ENCODE results near the gene ILKAP. TPM values are rescaled to one million over a fixed set of nuclear protein-coding genes. Genes with fewer than 3 reads are reported as not detected.

The ILKAP gene
- total RNA-seq, 1 donor from 2014 or later = 34.1 TPM

GRCh38 chr2:238250896-238251295 lies 47.4 kb upstream of the ILKAP start:
- no peaks in the 10 kb centered on the region for H3K27me3 Mint-ChIP-seq (ENCODE audit: unreplicated experiment)
- no peaks in the 10 kb centered on the region for H3K4me1 Mint-ChIP-seq (ENCODE audit: unreplicated experiment)
- H3K4me3 Mint-ChIP-seq (ENCODE audit: unreplicated experiment) = no peak overlapping the region
- no peak for TF ChIP-seq CTCF (IDR thresholded peaks at IDR 0.05)
- no peak for DNase-seq (ENCODE audit: extremely low spot score, unreplicated experiment)
- H3K9me3 Mint-ChIP-seq (ENCODE audit: unreplicated experiment) = no peaks in the 10 kb centered on the region
- H3K36me3 Mint-ChIP-seq (ENCODE audit: unreplicated experiment) = peaks cover 11% of the 10 kb centered on the region
- no peak overlapping the region for H3K27ac Mint-ChIP-seq (ENCODE audit: unreplicated experiment)

GRCh38 chr2:238247841-238248453 lies 44.5 kb upstream of the ILKAP start:
- no peak for TF ChIP-seq CTCF (IDR thresholded peaks at IDR 0.05)
- no peak for DNase-seq (ENCODE audit: extremely low spot score, unreplicated experiment)

GRCh38 chr2:238247002-238247822 lies 43.7 kb upstream of the ILKAP start:
- Mint-ChIP-seq H3K4me3 (ENCODE audit: unreplicated experiment) (no peak overlapping the region), H3K9me3 (ENCODE audit: unreplicated experiment) (no peaks in the 10 kb centered on the region), H3K27ac (ENCODE audit: unreplicated experiment) (no peak overlapping the region), H3K4me1 (ENCODE audit: unreplicated experiment) (no peaks in the 10 kb centered on the region), H3K36me3 (ENCODE audit: unreplicated experiment) (peaks cover 10% of the 10 kb centered on the region), H3K27me3 (ENCODE audit: unreplicated experiment) (no peaks in the 10 kb centered on the region)
- no peak for TF ChIP-seq CTCF (IDR thresholded peaks at IDR 0.05)
- no peak for DNase-seq (ENCODE audit: extremely low spot score, unreplicated experiment)

More at GRCh38 chr2:238247841-238248453, 44.5 kb upstream of the ILKAP start:
- Mint-ChIP-seq H3K9me3 (ENCODE audit: unreplicated experiment) (no peaks in the 10 kb centered on the region), H3K4me3 (ENCODE audit: unreplicated experiment) (no peak overlapping the region), H3K4me1 (ENCODE audit: unreplicated experiment) (no peaks in the 10 kb centered on the region), H3K27ac (ENCODE audit: unreplicated experiment) (no peak overlapping the region), H3K36me3 (ENCODE audit: unreplicated experiment) (peaks cover 10% of the 10 kb centered on the region), H3K27me3 (ENCODE audit: unreplicated experiment) (no peaks in the 10 kb centered on the region)

GRCh38 chr2:238244151-238244550 lies 40.7 kb upstream of the ILKAP start:
- H3K27me3 Mint-ChIP-seq (ENCODE audit: unreplicated experiment) = no peaks in the 10 kb centered on the region
- peaks cover 2% of the 10 kb centered on the region for H3K4me1 Mint-ChIP-seq (ENCODE audit: unreplicated experiment)
- no peak overlapping the region for H3K4me3 Mint-ChIP-seq (ENCODE audit: unreplicated experiment)
- H3K9me3 Mint-ChIP-seq (ENCODE audit: unreplicated experiment) = no peaks in the 10 kb centered on the region
- no peak overlapping the region for H3K27ac Mint-ChIP-seq (ENCODE audit: unreplicated experiment)
- DNase-seq (ENCODE audit: extremely low spot score, unreplicated experiment) = no peak
- peaks cover 10% of the 10 kb centered on the region for H3K36me3 Mint-ChIP-seq (ENCODE audit: unreplicated experiment)
- no peak for TF ChIP-seq CTCF (IDR thresholded peaks at IDR 0.05)

- H3K4me3 Mint-ChIP-seq (ENCODE audit: unreplicated experiment) = no peak overlapping the region
- TF ChIP-seq CTCF (IDR thresholded peaks at IDR 0.05) = no peak
- H3K36me3 Mint-ChIP-seq (ENCODE audit: unreplicated experiment) = peaks cover 10% of the 10 kb centered on the region
- H3K27me3 Mint-ChIP-seq (ENCODE audit: unreplicated experiment) = no peaks in the 10 kb centered on the region
- H3K27ac Mint-ChIP-seq (ENCODE audit: unreplicated experiment) = no peak overlapping the region
- peaks cover 2% of the 10 kb centered on the region for H3K4me1 Mint-ChIP-seq (ENCODE audit: unreplicated experiment)
- no peaks in the 10 kb centered on the region for H3K9me3 Mint-ChIP-seq (ENCODE audit: unreplicated experiment)
- DNase-seq (ENCODE audit: extremely low spot score, unreplicated experiment) = no peak
Measured at GRCh38 chr2:238243496-238244076, 40.1 kb upstream of the ILKAP start.
